HCT116 (cell line): Measurements from ENCODE around the gene ANKRD13D. TPM values are rescaled to one million over a fixed set of nuclear protein-coding genes. Genes with fewer than 3 reads are reported as not detected.

Source experiments
- ATAC-seq: fragments of 200-7000 bp; cut with Tn5 transposase; 2 replicates; pipeline ENCODE4 v1.9.1; 2020; ENCODE audit warnings: mild to moderate bottlenecking, moderate library complexity
- BruUV-seq: library from RNA; stranded (reverse); fragments of 400-500 nt; replicated peaks from 2 replicates; lab custom pipeline; 2021; lab: Mats Ljungman, UMichigan
- CTCF ChIA-PET: fragments of 300-600 bp; sonication (Branson Sonifier 250); formaldehyde crosslinking; loops from one replicate; lab custom pipeline; 2021; ENCODE audit warnings: antibody characterized with exemption; lab: Charles Lee
- POLR2A ChIA-PET: fragments of 300-600, 350-600 bp; sonication (Branson Sonifier 250); formaldehyde crosslinking; loops from one replicate; lab custom pipeline; 2021; ENCODE audit warnings: antibody characterized with exemption; lab: Charles Lee
- RAD21 ChIA-PET, 2 experiments: fragments of 300-600 bp; sonication (Branson Sonifier 250); formaldehyde crosslinking; loops; one replicate each; lab custom pipeline; 2023; ENCODE audit warnings: low total read pairs in 2 of 2; ENCODE audit not compliant: uncharacterized antibody in 2 of 2, unreplicated experiment in 2 of 2, low non-redundant PET in 1 of 2; lab: Charles Lee
- DNase-seq: peaks from one replicate; pipeline ENCODE4 v3.0.0-alpha.2; 2010; ENCODE audit warnings: low read depth, low spot score
- H2AFZ ChIP-seq: fragments of 200-600 bp; shearing (Covaris generic), sonication (generic); 2 replicates; pipeline ENCODE4 v1.6.1; 2017; ENCODE audit warnings: low read depth, mixed run types, mixed read lengths, antibody characterized with exemption, low read length; ENCODE audit not compliant: poor library complexity, severe bottlenecking
- H3K27ac ChIP-seq: 2 replicates; pipeline ENCODE4 v1.5.1; 2012; ENCODE audit warnings: low read depth, low read length
- H3K27me3 ChIP-seq: fragments of 200-600 bp; sonication (generic); 2 replicates; pipeline ENCODE4 v1.6.1; 2016; ENCODE audit warnings: mixed run types, low read length, mixed read lengths; ENCODE audit not compliant: insufficient read depth
- H3K36me3 ChIP-seq, 2 experiments: fragments of 200-500 bp in 1 of 2; fragments of 200-600 bp in 1 of 2; sonication (Bioruptor generic) in 1 of 2; sonication (generic) in 1 of 2; 2 replicates each; pipeline versions ENCODE4 v1.5.1 to v1.6.1; 2014 to 2016; ENCODE audit warnings: low read length in 2 of 2, inconsistent platforms in 1 of 2, mixed read lengths in 1 of 2, mixed run types in 1 of 2; ENCODE audit not compliant: insufficient read depth in 2 of 2, control insufficient read depth in 1 of 2
- H3K4me1 ChIP-seq, 2 experiments: fragments of 200-600 bp in 1 of 2; sonication (generic) in 1 of 2; 2 replicates each; pipeline versions ENCODE4 v1.5.1 to v1.6.1; 2012 to 2017; ENCODE audit warnings: low read length in 2 of 2, inconsistent platforms in 1 of 2, mild to moderate bottlenecking in 1 of 2, mixed read lengths in 1 of 2, mixed run types in 1 of 2, moderate library complexity in 1 of 2; ENCODE audit not compliant: insufficient read depth in 2 of 2, control insufficient read depth in 1 of 2
- H3K4me2 ChIP-seq: fragments of 200-600 bp; sonication (generic); 2 replicates; pipeline ENCODE4 v1.6.1; 2017; ENCODE audit warnings: mixed run types, low read length, mixed read lengths
- H3K4me3 ChIP-seq, 2 experiments: fragments of 200-600 bp in 1 of 2; sonication (generic) in 1 of 2; replicated peaks in 1 of 2; 2 replicates each; pipeline ENCODE4 v1.5.1; 2011 to 2016; ENCODE audit warnings: low read length in 2 of 2, control low read depth in 1 of 2, low read depth in 1 of 2, mild to moderate bottlenecking in 1 of 2, mixed read lengths in 1 of 2, mixed run types in 1 of 2
- H3K79me2 ChIP-seq: fragments of 200-600 bp; sonication (generic); 2 replicates; pipeline ENCODE4 v1.6.1; 2017; ENCODE audit warnings: mild to moderate bottlenecking, mixed run types, low read length, moderate library complexity, mixed read lengths; ENCODE audit not compliant: insufficient read depth
- H3K9ac ChIP-seq: fragments of 200-600 bp; sonication (generic); 2 replicates; pipeline ENCODE4 v1.6.1; 2016; ENCODE audit warnings: low read length, mixed read lengths
- H3K9me2 ChIP-seq: fragments of 200-600 bp; sonication (generic), shearing (Covaris generic); 2 replicates; pipeline ENCODE4 v1.6.1; 2017; ENCODE audit warnings: mixed run types, mild to moderate bottlenecking, moderate library complexity; ENCODE audit not compliant: insufficient read depth
- H3K9me3 ChIP-seq, 2 experiments: fragments of 200-500 bp in 1 of 2; fragments of 200-600 bp in 1 of 2; sonication (Bioruptor generic) in 1 of 2; sonication (generic) in 1 of 2; 2 replicates each; pipeline ENCODE4 v1.6.1; 2014 to 2017; ENCODE audit warnings: low read length in 2 of 2, mixed read lengths in 2 of 2, inconsistent platforms in 1 of 2, low read depth in 1 of 2, mild to moderate bottlenecking in 1 of 2, mixed run types in 1 of 2, moderate library complexity in 1 of 2; ENCODE audit not compliant: control insufficient read depth in 1 of 2, insufficient read depth in 1 of 2
- H4K20me1 ChIP-seq: fragments of 200-600 bp; sonication (generic), shearing (Covaris generic); 2 replicates; pipeline ENCODE4 v1.6.1; 2017; ENCODE audit warnings: mixed run types, mild to moderate bottlenecking, moderate library complexity; ENCODE audit not compliant: insufficient read depth
- CBX3 ChIP-seq: IDR thresholded peaks from 2 replicates; pipeline ENCODE4 v1.6.1; 2012; ENCODE audit warnings: low read depth
- CEBPB ChIP-seq: IDR thresholded peaks from 2 replicates; pipeline ENCODE4 v1.6.1; 2012; ENCODE audit warnings: low read depth
- ELF1 ChIP-seq: IDR thresholded peaks from 2 replicates; pipeline ENCODE4 v1.6.1; 2012; ENCODE audit warnings: low read depth, borderline replicate concordance
- EZH2 ChIP-seq: fragments of 200-600 bp; sonication (generic); IDR thresholded peaks from 2 replicates; pipeline ENCODE4 v1.6.1; 2017; ENCODE audit warnings: antibody characterized with exemption, mixed run types
- EZH2phosphoT487 ChIP-seq: fragments of 200-600 bp; IDR thresholded peaks from 2 replicates; pipeline ENCODE4 v1.6.1; 2018; ENCODE audit warnings: antibody characterized with exemption, borderline replicate concordance
- FOSL1 ChIP-seq: IDR thresholded peaks from 2 replicates; pipeline ENCODE4 v1.6.1; 2012; ENCODE audit warnings: low read depth
- JUND ChIP-seq: IDR thresholded peaks from 2 replicates; pipeline ENCODE4 v1.6.1; 2012
- POLR2A ChIP-seq: IDR thresholded peaks from 2 replicates; pipeline ENCODE4 v1.7.0; 2011; ENCODE audit warnings: borderline replicate concordance; ENCODE audit not compliant: insufficient read depth, insufficient read length; ENCODE audit errors: extremely low read depth
- POLR2AphosphoS5 ChIP-seq: IDR thresholded peaks from 2 replicates; pipeline ENCODE4 v1.6.1; 2011; ENCODE audit warnings: mild to moderate bottlenecking, low read depth, low read length, moderate library complexity
- RAD21 ChIP-seq: IDR thresholded peaks from 2 replicates; pipeline ENCODE4 v1.6.1; 2012; ENCODE audit warnings: low read depth, mild to moderate bottlenecking
- SIN3A ChIP-seq: IDR thresholded peaks from 2 replicates; pipeline ENCODE4 v1.6.1; 2012; ENCODE audit warnings: low read depth
- SP1 ChIP-seq: IDR thresholded peaks from 2 replicates; pipeline ENCODE4 v1.6.1; 2012; ENCODE audit warnings: low read depth
- SRF ChIP-seq: IDR thresholded peaks from 2 replicates; pipeline ENCODE4 v1.6.1; 2012; ENCODE audit warnings: low read depth
- TCF7L2 ChIP-seq: IDR thresholded peaks from 2 replicates; pipeline ENCODE4 v1.7.0; 2011; ENCODE audit warnings: borderline replicate concordance, inconsistent platforms; ENCODE audit not compliant: insufficient read depth, insufficient read length; ENCODE audit errors: extremely low read depth
- ZFX ChIP-seq: fragments of 450-650 bp; IDR thresholded peaks from 2 replicates; pipeline ENCODE4 v1.6.1; 2017
- ZNF274 ChIP-seq: fragments of 200-500 bp; sonication (Bioruptor generic); IDR thresholded peaks from 2 replicates; pipeline ENCODE4 v1.6.1; 2014; ENCODE audit warnings: mild to moderate bottlenecking, low read depth, low read length, inconsistent platforms
- intact Hi-C: fragments of 100-400 bp; cut with micrococcal nuclease; formaldehyde crosslinking; loops from 2 replicates; pipeline ENCODE4 v1.10.0; 2022
- total RNA-seq: library from RNA; stranded (reverse); gene quantifications from one replicate; pipeline ENCODE4 v1.2.1, GENCODE V29; 2021; ENCODE audit not compliant: unreplicated experiment
- TF ChIP-seq, protein P1 (sequence below), 3 experiments: fragments of 200-600 bp in 1 of 3; sonication (generic) in 1 of 3; IDR thresholded peaks in 2 of 3; conservative IDR thresholded peaks in 1 of 3; 2 replicates each; pipeline ENCODE4 v1.5.1; 2012 to 2017; ENCODE audit warnings: low read depth in 2 of 3, low read length in 2 of 3, antibody characterized with exemption in 1 of 3, borderline replicate concordance in 1 of 3, control low read depth in 1 of 3, mild to moderate bottlenecking in 1 of 3, mixed read lengths in 1 of 3, mixed run types in 1 of 3, moderate library complexity in 1 of 3; ENCODE audit not compliant: insufficient read depth in 1 of 3
- TF ChIP-seq, protein P2 (sequence below): IDR thresholded peaks from 2 replicates; pipeline ENCODE4 v1.6.1; 2012; ENCODE audit warnings: low read depth
- TF ChIP-seq, protein P3 (sequence below): IDR thresholded peaks from 2 replicates; pipeline ENCODE4 v1.6.1; 2012
- TF ChIP-seq, protein P4 (sequence below): IDR thresholded peaks from 2 replicates; pipeline ENCODE4 v1.6.1; 2012

Gene ANKRD13D
- total RNA-seq, 1 experiment from 2014 or later = 61.1 TPM

DNA sequence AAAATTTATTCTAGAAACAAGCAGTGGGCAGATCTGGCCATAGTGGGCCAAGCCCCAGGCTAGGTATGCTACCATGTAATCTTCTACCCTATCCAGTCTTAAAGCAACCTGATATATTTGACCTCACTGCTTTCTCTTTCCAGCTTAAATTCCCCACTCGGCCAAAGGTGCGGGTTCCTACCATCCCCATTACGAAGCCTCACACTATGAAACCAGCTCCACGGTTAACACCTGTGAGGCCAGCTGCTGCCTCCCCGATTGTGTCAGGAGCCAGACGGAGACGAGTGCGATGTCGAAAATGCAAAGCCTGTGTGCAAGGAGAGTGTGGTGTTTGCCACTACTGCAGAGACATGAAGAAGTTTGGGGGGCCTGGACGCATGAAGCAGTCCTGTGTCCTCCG is 44.1 kb upstream of the ANKRD13D start:
- ChIA-PET POLR2A (no interaction called here), CTCF (no interaction called here)
- H3K27ac ChIP-seq = no peak overlapping the region

More for the DNA sequence above, 44.1 kb upstream of the ANKRD13D start:
- peaks cover 29 to 39% of the 10 kb centered on the region in 2 experiments for H3K4me1 ChIP-seq
- H4K20me1 ChIP-seq = no peaks in the 10 kb centered on the region
- no peak for TF ChIP-seq JUND
- TF ChIP-seq, protein P1, sequence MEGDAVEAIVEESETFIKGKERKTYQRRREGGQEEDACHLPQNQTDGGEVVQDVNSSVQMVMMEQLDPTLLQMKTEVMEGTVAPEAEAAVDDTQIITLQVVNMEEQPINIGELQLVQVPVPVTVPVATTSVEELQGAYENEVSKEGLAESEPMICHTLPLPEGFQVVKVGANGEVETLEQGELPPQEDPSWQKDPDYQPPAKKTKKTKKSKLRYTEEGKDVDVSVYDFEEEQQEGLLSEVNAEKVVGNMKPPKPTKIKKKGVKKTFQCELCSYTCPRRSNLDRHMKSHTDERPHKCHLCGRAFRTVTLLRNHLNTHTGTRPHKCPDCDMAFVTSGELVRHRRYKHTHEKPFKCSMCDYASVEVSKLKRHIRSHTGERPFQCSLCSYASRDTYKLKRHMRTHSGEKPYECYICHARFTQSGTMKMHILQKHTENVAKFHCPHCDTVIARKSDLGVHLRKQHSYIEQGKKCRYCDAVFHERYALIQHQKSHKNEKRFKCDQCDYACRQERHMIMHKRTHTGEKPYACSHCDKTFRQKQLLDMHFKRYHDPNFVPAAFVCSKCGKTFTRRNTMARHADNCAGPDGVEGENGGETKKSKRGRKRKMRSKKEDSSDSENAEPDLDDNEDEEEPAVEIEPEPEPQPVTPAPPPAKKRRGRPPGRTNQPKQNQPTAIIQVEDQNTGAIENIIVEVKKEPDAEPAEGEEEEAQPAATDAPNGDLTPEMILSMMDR (IDR thresholded peaks at IDR 0.05 in 2 of 3, conservative IDR thresholded peaks at IDR 0.05 in 1 of 3; ENCODE audit: borderline replicate concordance in 1 of 3, insufficient read depth in 1 of 3, low read depth in 2 of 3, low read length in 2 of 3) = no peak
- TF ChIP-seq ZFX = no peak
- no peak for TF ChIP-seq SP1
- TF ChIP-seq TCF7L2 = no peak
- no peak for TF ChIP-seq EZH2phosphoT487
- TF ChIP-seq, protein P2, sequence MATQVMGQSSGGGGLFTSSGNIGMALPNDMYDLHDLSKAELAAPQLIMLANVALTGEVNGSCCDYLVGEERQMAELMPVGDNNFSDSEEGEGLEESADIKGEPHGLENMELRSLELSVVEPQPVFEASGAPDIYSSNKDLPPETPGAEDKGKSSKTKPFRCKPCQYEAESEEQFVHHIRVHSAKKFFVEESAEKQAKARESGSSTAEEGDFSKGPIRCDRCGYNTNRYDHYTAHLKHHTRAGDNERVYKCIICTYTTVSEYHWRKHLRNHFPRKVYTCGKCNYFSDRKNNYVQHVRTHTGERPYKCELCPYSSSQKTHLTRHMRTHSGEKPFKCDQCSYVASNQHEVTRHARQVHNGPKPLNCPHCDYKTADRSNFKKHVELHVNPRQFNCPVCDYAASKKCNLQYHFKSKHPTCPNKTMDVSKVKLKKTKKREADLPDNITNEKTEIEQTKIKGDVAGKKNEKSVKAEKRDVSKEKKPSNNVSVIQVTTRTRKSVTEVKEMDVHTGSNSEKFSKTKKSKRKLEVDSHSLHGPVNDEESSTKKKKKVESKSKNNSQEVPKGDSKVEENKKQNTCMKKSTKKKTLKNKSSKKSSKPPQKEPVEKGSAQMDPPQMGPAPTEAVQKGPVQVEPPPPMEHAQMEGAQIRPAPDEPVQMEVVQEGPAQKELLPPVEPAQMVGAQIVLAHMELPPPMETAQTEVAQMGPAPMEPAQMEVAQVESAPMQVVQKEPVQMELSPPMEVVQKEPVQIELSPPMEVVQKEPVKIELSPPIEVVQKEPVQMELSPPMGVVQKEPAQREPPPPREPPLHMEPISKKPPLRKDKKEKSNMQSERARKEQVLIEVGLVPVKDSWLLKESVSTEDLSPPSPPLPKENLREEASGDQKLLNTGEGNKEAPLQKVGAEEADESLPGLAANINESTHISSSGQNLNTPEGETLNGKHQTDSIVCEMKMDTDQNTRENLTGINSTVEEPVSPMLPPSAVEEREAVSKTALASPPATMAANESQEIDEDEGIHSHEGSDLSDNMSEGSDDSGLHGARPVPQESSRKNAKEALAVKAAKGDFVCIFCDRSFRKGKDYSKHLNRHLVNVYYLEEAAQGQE = no peak
- TF ChIP-seq EZH2 = no peak
- TF ChIP-seq ELF1 = no peak
- no peak for TF ChIP-seq SIN3A
- no peak for TF ChIP-seq POLR2A
- no peak for TF ChIP-seq RAD21
- TF ChIP-seq, protein P3, sequence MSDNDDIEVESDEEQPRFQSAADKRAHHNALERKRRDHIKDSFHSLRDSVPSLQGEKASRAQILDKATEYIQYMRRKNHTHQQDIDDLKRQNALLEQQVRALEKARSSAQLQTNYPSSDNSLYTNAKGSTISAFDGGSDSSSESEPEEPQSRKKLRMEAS = no peak
- no peak for TF ChIP-seq FOSL1
- TF ChIP-seq CEBPB = no peak
- TF ChIP-seq ZNF274 = no peak
- TF ChIP-seq, protein P4, sequence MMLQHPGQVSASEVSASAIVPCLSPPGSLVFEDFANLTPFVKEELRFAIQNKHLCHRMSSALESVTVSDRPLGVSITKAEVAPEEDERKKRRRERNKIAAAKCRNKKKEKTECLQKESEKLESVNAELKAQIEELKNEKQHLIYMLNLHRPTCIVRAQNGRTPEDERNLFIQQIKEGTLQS = no peak
- TF ChIP-seq CBX3 = no peak
- TF ChIP-seq SRF = no peak
- no peak for TF ChIP-seq POLR2AphosphoS5
- ATAC-seq (no peak), DNase-seq (no peak)
- no peaks in the 10 kb centered on the region for H3K27me3 ChIP-seq
- RAD21 ChIA-PET = no interaction called here
- intact Hi-C loops = loop anchor here (10.0 kb wide), 1 partner anchor 190 kb away; the partner anchor contains the start of gene RHOD
- H2AFZ ChIP-seq = no peak overlapping the region
- peaks cover 48 to 70% of the 10 kb centered on the region in 2 experiments for H3K36me3 ChIP-seq
- H3K79me2 ChIP-seq = peaks cover 80% of the 10 kb centered on the region
- no TSS peak for BruUV-seq
- no peak overlapping the region for H3K4me3 ChIP-seq
- no peak overlapping the region for H3K4me2 ChIP-seq
- no peaks in the 10 kb centered on the region for H3K9me2 ChIP-seq
- no peak overlapping the region for H3K9ac ChIP-seq
- no peaks in the 10 kb centered on the region for H3K9me3 ChIP-seq
